Fibroblast of mammary gland (primary cell): ENCODE results near the gene UPP1.
"Not testable (repeated sequence)": the region's sequence is repeated elsewhere in the genome, so short reads cannot be mapped to it uniquely, and the experiment has no call there.

Experiments
- DNase-seq: peaks from one replicate; pipeline ENCODE4 v3.0.0-alpha.2; 2010; ENCODE audit warnings: low read depth
- H3K4me3 ChIP-seq: 2 replicates; pipeline ENCODE4 v1.5.1; 2011; ENCODE audit warnings: low read depth, mild to moderate bottlenecking, low read length, moderate library complexity; ENCODE audit not compliant: control insufficient read depth
- CTCF ChIP-seq: conservative IDR thresholded peaks from 2 replicates; pipeline ENCODE4 v1.5.1; 2011; ENCODE audit warnings: low read depth, low read length, inconsistent platforms; ENCODE audit not compliant: control insufficient read depth, insufficient read depth

Gene UPP1

GRCh38 chr7:48132792-48133191, 43.7 kb downstream of the UPP1 start:
- TF ChIP-seq CTCF, result no peak
- no peak overlapping the region for H3K4me3 ChIP-seq
- no peak for DNase-seq

GRCh38 chr7:48139459-48139858, 50.4 kb downstream of the UPP1 start:
- DNase-seq, result peak; percentile 15
- TF ChIP-seq CTCF, result peak; percentile 29
- H3K4me3 ChIP-seq, result no peak overlapping the region

GRCh38 chr7:48140001-48140681, 51.1 kb downstream of the UPP1 start:
- no peak overlapping the region for H3K4me3 ChIP-seq
- no peak for TF ChIP-seq CTCF
- DNase-seq, result peak; percentile 13

- TF ChIP-seq CTCF, result no peak
- no peak overlapping the region for H3K4me3 ChIP-seq
- DNase-seq, result no peak
Measured at GRCh38 chr7:48141521-48141920, 52.5 kb downstream of the UPP1 start.

GRCh38 chr7:48144291-48144768, 55.3 kb downstream of the UPP1 start:
- no peak for TF ChIP-seq CTCF
- no peak overlapping the region for H3K4me3 ChIP-seq
- DNase-seq, result no peak

GRCh38 chr7:48147078-48147591, 58.1 kb downstream of the UPP1 start:
- no peak for TF ChIP-seq CTCF
- no peak overlapping the region for H3K4me3 ChIP-seq
- no peak for DNase-seq

GRCh38 chr7:48147690-48148089, 58.6 kb downstream of the UPP1 start:
- DNase-seq, H3K4me3 ChIP-seq: not testable (repeated sequence)
